ENCODE results near the gene POLH. TPM values are rescaled to one million over a fixed set of nuclear protein-coding genes. Genes with fewer than 3 reads are reported as not detected.

POLH gene
- total and polyA plus RNA-seq, 10 of the 15 experiments (the other 5 are each of a cell fraction or from before 2014, with no cell fraction given), result 5.5 to 33.6 (median 18.6) TPM

DNA sequence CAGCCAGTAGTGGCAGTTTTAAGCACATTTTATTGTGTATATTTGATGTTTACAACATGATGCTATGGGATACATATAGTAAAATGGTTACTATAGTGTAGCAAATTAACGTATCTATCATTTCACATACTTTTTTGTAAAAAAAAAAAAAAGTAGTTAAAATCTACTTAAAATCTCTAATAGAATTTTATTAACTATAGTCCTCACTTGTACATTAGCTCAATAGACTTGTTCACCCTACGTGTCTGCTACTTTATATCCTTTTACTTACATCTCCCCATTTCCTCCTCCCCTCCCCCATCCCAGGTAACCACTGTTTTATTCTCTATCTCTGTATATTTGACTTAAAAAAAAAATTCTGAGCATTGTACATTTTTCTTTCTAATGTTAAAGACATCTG lies 30.0 kb downstream of the POLH start:
- FAIRE-seq, result no peak

More for the DNA sequence above, 30.0 kb downstream of the POLH start:
- no peak for ATAC-seq
- BruUV-seq (replicated peaks), result no TSS peak
- no peak overlapping the region for H3K27ac ChIP-seq (ENCODE audit: control insufficient read depth, insufficient read depth)
- H3K4me1 ChIP-seq (ENCODE audit: control insufficient read depth, insufficient read depth, low read length), result no peaks in the 10 kb centered on the region
- no peaks in the 10 kb centered on the region for H3K79me2 ChIP-seq (ENCODE audit: control insufficient read depth, insufficient read depth, low read length)
- CTCF ChIA-PET, result interaction anchor here (0.6 to 1.7 kb wide), 6 partner anchors 8 to 261 kb away, joined by 3 to 4 read pairs (median 3); no protein-coding TSS in a partner anchor
- no peak overlapping the region for H3K4me2 ChIP-seq (ENCODE audit: control insufficient read depth, insufficient read depth)
- WGBS (ENCODE audit: insufficient coverage, insufficient replicate concordance, low lambda C conversion rate, missing lambda C conversion rate), result 95% methylated on average over 2 of the region's 2 CpGs
- H4K20me1 ChIP-seq (ENCODE audit: control insufficient read depth, insufficient read depth), result no peaks in the 10 kb centered on the region
- SMC1A ChIA-PET (ENCODE audit: uncharacterized antibody, unreplicated experiment), result no interaction called here
- POLR2A ChIA-PET, result interaction anchor here (0.7 to 1.2 kb wide), 3 partner anchors 10 to 475 kb away, joined by 3 to 5 read pairs (median 3); no protein-coding TSS in a partner anchor
- intact Hi-C loops (cut with micrococcal nuclease; ENCODE audit: unreplicated experiment), result no loop called here
- no peaks in the 10 kb centered on the region for H3K9me3 ChIP-seq (replicated peaks; ENCODE audit: control insufficient read depth, insufficient read depth, low read length)
- H3K4me3 ChIP-seq, result no peak overlapping the region
- peaks cover 7 to 38% of the 10 kb centered on the region in 2 experiments for H3K36me3 ChIP-seq (ENCODE audit: control insufficient read depth in 2 of 2, insufficient read depth in 2 of 2, low read length in 1 of 2)
- DNase-seq (ENCODE audit: low read depth, low spot score), result no peak
- RAD21 ChIA-PET (ENCODE audit: unreplicated experiment), result no interaction called here
- H3K27me3 ChIP-seq (replicated peaks in 1 of 2; ENCODE audit: control insufficient read depth in 2 of 2, insufficient read depth in 2 of 2, low read length in 1 of 2), result no peaks in the 10 kb centered on the region
- no peak overlapping the region for H3K9ac ChIP-seq (ENCODE audit: control insufficient read depth, insufficient read depth, low read length)
- no peak for TF ChIP-seq MYC (IDR thresholded peaks at IDR 0.05; ENCODE audit: insufficient read depth, insufficient read length, insufficient replicate concordance, low read length, severe bottlenecking)
- TF ChIP-seq, protein P1, sequence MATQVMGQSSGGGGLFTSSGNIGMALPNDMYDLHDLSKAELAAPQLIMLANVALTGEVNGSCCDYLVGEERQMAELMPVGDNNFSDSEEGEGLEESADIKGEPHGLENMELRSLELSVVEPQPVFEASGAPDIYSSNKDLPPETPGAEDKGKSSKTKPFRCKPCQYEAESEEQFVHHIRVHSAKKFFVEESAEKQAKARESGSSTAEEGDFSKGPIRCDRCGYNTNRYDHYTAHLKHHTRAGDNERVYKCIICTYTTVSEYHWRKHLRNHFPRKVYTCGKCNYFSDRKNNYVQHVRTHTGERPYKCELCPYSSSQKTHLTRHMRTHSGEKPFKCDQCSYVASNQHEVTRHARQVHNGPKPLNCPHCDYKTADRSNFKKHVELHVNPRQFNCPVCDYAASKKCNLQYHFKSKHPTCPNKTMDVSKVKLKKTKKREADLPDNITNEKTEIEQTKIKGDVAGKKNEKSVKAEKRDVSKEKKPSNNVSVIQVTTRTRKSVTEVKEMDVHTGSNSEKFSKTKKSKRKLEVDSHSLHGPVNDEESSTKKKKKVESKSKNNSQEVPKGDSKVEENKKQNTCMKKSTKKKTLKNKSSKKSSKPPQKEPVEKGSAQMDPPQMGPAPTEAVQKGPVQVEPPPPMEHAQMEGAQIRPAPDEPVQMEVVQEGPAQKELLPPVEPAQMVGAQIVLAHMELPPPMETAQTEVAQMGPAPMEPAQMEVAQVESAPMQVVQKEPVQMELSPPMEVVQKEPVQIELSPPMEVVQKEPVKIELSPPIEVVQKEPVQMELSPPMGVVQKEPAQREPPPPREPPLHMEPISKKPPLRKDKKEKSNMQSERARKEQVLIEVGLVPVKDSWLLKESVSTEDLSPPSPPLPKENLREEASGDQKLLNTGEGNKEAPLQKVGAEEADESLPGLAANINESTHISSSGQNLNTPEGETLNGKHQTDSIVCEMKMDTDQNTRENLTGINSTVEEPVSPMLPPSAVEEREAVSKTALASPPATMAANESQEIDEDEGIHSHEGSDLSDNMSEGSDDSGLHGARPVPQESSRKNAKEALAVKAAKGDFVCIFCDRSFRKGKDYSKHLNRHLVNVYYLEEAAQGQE (IDR thresholded peaks at IDR 0.05; ENCODE audit: low read depth, low read length), result no peak
- TF ChIP-seq NR2C2 (IDR thresholded peaks at IDR 0.05; ENCODE audit: borderline replicate concordance, control insufficient read depth, insufficient read length, low read depth), result no peak
- no peak for TF ChIP-seq BHLHE40 (IDR thresholded peaks at IDR 0.05; ENCODE audit: borderline replicate concordance in 1 of 2, low read depth in 2 of 2, low read length in 1 of 2)
- TF ChIP-seq IKZF1 (conservative IDR thresholded peaks at IDR 0.05), result no peak
- no peak for TF ChIP-seq RB1 (IDR thresholded peaks at IDR 0.05; ENCODE audit: borderline replicate concordance)
- TF ChIP-seq, protein P2, sequence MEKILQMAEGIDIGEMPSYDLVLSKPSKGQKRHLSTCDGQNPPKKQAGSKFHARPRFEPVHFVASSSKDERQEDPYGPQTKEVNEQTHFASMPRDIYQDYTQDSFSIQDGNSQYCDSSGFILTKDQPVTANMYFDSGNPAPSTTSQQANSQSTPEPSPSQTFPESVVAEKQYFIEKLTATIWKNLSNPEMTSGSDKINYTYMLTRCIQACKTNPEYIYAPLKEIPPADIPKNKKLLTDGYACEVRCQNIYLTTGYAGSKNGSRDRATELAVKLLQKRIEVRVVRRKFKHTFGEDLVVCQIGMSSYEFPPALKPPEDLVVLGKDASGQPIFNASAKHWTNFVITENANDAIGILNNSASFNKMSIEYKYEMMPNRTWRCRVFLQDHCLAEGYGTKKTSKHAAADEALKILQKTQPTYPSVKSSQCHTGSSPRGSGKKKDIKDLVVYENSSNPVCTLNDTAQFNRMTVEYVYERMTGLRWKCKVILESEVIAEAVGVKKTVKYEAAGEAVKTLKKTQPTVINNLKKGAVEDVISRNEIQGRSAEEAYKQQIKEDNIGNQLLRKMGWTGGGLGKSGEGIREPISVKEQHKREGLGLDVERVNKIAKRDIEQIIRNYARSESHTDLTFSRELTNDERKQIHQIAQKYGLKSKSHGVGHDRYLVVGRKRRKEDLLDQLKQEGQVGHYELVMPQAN (conservative IDR thresholded peaks at IDR 0.05), result no peak
- no peak overlapping the region for H2AFZ ChIP-seq (ENCODE audit: control insufficient read depth, low read depth, low read length)
- in situ Hi-C loops (cut with MboI), result no loop called here
